NCI-H526 (cell line): ENCODE data around the gene GIPC2.
A peak's percentile ranks its signal among the peaks of the same experiment; 100 is the strongest.
"Not testable (repeated sequence)": the region's sequence is repeated elsewhere in the genome, so short reads cannot be mapped to it uniquely, and the experiment has no call there.

Experiments
- DNase-seq, 2 experiments: peaks; one replicate each; lab custom pipeline; 2025; lab: John Stamatoyannopoulos, UW

The GIPC2 gene

GRCh38 chr1:78068681-78069283, 23.0 kb downstream of the GIPC2 start:
- DNase-seq = no peak

DNA sequence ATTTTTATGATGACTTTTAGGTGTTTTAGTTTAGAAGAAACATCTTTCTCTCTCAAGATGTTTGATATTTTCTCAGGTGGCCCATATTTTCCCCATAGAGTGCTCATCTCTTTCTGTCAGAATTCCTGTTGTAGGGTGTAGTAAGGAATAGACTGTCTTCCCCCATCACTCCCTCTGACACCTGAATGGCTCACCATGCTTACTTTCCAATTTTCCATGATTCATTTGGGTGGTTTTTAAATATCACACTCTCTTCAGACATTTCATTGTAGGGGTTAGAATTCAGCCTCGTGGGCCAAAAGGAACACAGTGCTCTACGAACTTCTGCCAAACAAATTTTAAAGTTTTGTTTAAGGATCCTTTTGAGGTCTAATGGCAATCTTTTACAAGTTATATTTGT, 24.0 kb downstream of the GIPC2 start:
- no peak for DNase-seq

GRCh38 chr1:78070210-78070609, 24.4 kb downstream of the GIPC2 start:
- DNase-seq = peak in 1 of 2 experiments; percentile 10

DNA sequence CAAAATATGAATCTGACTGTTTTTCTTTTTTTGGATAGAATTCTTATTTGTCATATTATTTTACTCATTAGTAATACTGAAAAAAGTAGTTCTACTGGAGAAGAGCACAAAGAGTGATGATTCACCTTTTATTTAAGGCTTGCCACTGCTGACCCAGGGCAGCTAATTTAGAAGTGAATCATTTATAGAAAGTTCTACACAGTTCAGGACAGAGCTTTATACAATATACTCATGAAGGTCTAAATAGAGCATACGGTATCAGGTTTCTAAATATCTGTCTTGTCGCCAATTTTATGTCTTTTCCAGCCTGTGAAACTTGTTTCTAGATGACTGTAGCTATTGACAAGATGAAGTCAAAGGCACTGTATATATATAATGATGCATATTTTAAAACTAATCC, 25.0 kb downstream of the GIPC2 start:
- peak in 1 of 2 experiments; percentile 15 for DNase-seq

DNA sequence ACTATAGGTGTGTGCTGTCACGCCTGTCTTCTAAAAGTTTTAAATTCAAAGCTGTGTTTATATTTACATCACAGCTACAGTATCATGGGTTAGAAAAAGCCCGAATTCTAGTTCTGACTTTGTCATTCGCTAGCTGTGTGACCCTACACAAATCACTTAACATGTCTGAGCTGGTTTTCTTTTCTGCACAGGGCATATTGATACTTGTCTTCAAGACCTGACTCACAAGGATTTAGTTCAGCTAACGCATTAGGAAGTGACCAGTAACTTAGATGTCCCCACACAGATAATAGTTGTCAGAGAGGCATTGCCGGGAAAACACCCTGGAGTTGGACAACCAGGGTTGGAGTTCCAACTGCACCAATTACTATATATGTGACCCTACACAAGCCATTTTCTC, 25.9 kb downstream of the GIPC2 start:
- no peak for DNase-seq

DNA sequence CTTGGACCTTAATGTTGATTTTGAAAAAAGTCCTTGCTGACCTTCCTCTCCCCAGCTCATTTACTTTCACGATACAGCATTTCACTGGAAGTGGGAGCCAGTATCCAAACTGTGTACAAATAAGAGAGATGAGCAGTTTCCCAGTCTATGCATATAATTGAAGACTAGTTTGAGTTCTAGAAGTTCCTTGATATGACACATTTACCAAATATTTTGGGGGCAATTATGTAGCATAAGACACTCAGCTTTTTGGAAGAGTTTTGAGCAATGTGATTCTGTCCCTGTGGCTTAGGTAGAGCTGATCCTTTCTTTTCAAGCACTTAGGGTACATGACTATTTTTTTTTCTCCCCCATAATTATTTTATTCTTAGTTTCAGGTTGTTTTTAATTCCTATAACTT, 26.4 kb downstream of the GIPC2 start:
- DNase-seq = no peak

GRCh38 chr1:78073441-78073840, 27.7 kb downstream of the GIPC2 start:
- no peak for DNase-seq

DNA sequence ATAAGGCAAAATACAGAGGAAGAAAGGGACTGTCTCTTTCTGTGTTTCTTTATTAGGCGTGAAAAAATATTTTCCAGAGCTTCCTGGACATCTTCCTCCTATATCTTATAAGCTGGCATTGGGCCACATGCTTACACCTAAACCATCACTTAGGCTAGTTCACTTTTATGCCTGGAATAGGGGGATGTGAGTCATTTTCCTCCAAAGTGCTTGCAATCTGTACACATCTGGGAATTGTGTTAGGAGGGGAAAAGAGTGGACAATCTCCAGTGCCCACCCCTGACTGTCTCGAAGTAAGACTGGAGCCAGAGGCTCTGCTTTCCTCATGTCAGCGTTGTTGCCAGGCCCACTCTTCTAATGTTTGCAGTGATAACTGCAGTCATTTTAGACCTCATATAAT, 29.9 kb downstream of the GIPC2 start:
- no peak for DNase-seq

DNA sequence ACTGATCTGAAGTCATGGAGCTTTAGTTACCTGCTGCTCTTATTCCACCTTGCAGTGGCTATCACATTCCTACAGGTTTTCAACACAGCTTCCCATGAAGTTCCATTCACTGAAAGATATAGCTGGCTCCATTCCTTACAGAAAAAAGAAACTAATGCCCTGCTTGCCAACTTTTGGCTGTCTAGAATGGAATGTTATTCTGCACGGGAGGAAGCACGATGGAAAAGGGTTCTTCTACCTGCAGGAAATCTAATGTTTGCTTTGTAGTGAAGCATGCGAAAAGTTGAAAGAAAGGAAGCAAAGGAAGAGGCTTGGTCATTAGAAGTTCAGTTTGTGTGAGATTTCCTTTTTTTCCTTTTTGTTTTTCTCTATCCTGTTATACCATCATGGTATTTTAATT, 32.6 kb downstream of the GIPC2 start:
- DNase-seq = no peak

- DNase-seq = no peak
These were observed 33.8 kb downstream of the GIPC2 start for GRCh38 chr1:78079580-78079979.

DNA sequence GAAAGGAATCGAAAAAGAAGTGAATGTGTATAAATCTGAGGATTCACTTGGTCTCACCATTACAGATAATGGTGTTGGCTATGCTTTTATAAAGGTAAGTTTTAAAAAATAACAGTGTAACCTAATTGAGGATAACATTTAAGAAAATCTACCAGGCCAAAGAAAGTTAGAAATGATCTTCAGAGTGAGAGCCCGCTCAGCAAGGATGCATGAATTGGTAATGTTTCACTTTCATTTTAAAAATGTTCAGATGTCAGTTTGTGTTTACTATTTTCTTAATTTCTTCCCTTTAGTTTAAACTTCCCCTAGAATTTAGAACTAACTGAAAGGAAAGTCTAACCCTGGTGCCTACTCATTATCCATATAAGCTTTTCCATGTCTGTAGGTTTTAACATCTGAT, 35.0 kb downstream of the GIPC2 start:
- no peak for DNase-seq

- DNase-seq = no peak
These were observed 36.5 kb downstream of the GIPC2 start for GRCh38 chr1:78081980-78082860.

GRCh38 chr1:78084639-78085038, 38.9 kb downstream of the GIPC2 start:
- DNase-seq = not testable (repeated sequence)

GRCh38 chr1:78086697-78087096, 40.9 kb downstream of the GIPC2 start:
- DNase-seq = no peak

- DNase-seq = no peak
These were observed 42.2 kb downstream of the GIPC2 start for GRCh38 chr1:78088015-78088414.

GRCh38 chr1:78088486-78088885, 42.7 kb downstream of the GIPC2 start:
- DNase-seq = no peak

DNA sequence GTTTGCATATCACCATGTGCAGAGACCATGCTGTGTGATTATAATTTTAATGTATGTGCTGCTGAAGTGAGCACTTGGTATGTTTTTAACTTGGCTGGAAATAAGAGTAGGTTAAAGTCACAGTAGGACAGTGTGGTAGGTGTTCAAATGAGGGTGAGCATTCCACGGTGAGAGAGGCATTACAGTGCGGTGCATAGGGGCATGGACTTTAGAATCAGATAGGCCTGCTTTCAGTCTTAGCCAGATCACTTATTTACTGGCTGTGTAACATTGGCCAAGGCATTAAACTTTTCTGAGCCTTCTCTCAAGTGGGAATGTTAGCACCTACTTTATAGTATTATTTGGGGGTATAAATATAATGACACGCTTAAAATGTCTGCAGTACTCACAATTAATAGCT, 43.2 kb downstream of the GIPC2 start:
- DNase-seq = no peak

DNA sequence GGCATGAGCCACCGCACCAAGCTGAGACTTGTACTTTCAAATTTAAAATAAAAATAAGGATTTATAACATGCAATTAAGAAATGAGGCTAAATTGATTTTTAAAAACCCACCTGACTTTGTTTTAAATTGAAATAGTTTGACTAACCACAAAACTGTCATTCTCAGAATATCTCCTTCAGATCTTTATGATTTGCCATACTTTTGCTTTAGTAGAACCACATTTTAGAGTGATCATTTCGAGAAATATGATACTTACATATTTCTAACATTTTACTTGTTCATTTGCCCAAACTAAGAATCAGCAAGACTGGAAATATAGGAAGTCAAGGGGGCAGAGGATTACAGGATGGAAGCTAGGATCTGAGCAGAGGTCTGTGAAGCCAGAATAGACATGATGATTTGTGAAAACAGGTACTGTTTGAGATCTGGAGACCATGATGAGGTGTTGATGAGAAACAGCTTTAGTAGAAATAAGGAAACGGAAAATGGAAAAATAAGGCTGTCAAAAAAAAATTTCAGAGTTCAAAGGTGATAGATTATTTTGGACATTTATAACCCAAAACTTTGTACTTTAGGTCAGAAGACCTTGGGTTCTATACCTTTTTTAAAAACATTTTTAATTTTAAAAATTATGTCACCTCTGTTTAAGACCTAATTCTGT, 44.8 kb downstream of the GIPC2 start:
- no peak for DNase-seq

DNA sequence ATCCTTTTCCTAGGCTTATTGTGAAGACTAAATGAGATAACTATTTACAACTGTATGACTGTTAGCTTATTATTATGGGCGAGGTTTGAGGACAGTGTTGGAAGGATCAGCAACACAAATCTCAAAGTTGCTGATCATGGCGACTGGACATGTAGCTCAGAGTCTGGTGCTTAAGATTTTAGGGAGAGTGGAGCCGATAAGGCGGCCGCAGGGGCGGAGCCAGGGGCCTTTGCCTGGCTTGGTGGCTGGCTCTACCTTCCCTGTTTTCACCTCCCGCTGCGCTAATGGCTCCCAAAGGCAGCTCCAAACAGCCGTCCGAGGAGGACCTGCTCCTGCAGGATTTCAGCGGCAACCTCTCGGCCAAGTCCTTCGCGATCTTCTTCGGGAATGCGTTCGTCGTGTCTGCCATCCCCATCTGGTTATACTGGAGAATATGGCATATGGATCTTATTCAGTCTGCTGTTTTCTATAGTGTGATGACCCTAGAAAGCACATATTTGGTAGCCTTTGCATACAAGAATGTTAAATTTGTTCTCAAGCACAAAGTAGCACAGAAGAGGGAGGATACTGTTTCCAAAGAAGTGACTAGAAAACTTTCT, 45.5 kb downstream of the GIPC2 start:
- DNase-seq = no peak

GRCh38 chr1:78091886-78092285, 46.1 kb downstream of the GIPC2 start:
- no peak for DNase-seq

DNA sequence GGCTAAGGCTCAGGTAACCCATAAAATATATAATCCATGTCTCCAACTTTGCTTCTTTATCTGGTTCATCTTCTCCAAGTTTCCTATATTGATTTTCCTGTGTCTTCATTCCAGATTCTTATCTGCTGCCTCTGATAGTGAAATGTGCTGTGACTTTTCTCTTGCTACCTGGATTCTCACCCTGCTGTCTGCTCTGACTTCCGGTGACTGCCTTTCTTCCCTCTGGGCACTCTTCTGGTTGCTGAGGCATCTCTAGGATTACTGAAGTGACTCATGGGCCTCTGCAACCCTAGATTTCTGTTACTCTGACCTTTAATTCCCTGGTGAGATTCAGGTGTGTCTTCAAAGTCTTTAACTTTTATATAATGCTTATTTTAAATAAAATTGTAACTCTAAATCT, 46.9 kb downstream of the GIPC2 start:
- DNase-seq = no peak

GRCh38 chr1:78093560-78093959, 47.8 kb downstream of the GIPC2 start:
- DNase-seq = no peak

DNA sequence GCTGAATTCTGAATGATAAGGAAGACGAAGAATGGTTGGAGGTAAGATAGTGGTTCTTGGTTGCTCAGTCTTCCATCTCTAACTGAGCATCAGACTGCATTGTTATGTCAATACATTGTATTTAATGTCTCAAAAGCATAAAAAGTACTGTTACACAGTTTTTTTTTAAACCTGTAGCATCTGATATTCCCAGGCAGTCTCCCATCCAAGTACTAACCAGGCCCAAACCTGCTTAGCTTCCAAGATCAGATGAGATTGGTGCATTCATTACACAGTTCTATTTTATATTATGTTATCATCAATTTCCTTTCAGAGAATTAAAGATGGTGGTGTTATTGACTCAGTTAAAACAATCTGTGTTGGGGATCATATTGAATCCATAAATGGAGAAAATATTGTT, 48.9 kb downstream of the GIPC2 start:
- DNase-seq = no peak
